Measurements from ENCODE around the gene FBL. TPM values are rescaled to one million over a fixed set of nuclear protein-coding genes. Genes with fewer than 3 reads are reported as not detected.
A peak's percentile ranks its signal among the peaks of the same experiment; 100 is the strongest.

Gene FBL
- total RNA-seq, 3 donors from 2014 or later, result 126 to 200 (median 155) TPM

DNA sequence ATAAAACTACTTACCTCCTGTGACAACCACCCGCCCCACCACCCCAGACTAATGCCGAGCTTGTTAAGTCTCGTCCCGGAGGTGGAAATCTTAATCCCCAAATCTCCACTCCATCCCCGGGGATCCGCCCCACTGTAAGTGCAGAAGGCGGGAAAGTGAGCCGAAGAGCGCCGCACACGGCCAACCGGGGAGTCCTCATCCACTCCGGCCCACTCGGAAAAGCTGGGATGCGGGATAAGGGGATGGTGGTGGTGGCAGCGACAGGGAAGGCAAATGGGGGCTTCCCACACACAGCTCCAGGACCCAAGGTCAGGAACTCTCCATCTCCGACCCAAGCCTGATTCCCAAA, 621 bp downstream of the FBL start:
- H3K36me3 ChIP-seq (ENCODE audit: low read depth), result no peaks in the 10 kb centered on the region
- peak overlapping the region; percentile 48 for H3K4me3 ChIP-seq
- peaks cover 24% of the 10 kb centered on the region for H3K4me1 ChIP-seq (ENCODE audit: low read depth)
- no peak for TF ChIP-seq CTCF (IDR thresholded peaks at IDR 0.05)
- DNase-seq (peak in 1 of 3 donors; percentile 44), ATAC-seq (peak; percentile 25)
- no peaks in the 10 kb centered on the region for H3K9me3 ChIP-seq
- intact Hi-C loops (cut with DNase I, micrococcal nuclease), result no loop called here

- H3K36me3 ChIP-seq (ENCODE audit: low read depth), result no peaks in the 10 kb centered on the region
- intact Hi-C loops (cut with DNase I, micrococcal nuclease), result no loop called here
- no peak overlapping the region for H3K4me3 ChIP-seq
- no peak for TF ChIP-seq CTCF (IDR thresholded peaks at IDR 0.05)
- ATAC-seq (no peak), DNase-seq (no peak)
- H3K4me1 ChIP-seq (ENCODE audit: low read depth), result peaks cover 24% of the 10 kb centered on the region
- no peaks in the 10 kb centered on the region for H3K9me3 ChIP-seq
Measured at GRCh38 chr19:39845172-39845571, 1.0 kb downstream of the FBL start.

- Histone ChIP-seq H3K4me1 (ENCODE audit: low read depth) (peaks cover 24% of the 10 kb centered on the region), H3K36me3 (ENCODE audit: low read depth) (no peaks in the 10 kb centered on the region), H3K9me3 (no peaks in the 10 kb centered on the region), H3K4me3 (no peak overlapping the region)
- intact Hi-C loops (cut with DNase I, micrococcal nuclease), result no loop called here
- DNase-seq, result peak in 1 of 3 donors; percentile 68
- no peak for ATAC-seq
- TF ChIP-seq CTCF (IDR thresholded peaks at IDR 0.05), result no peak
Measured at GRCh38 chr19:39843919-39844793, 2.0 kb downstream of the FBL start.

GRCh38 chr19:39842693-39843435, 3.3 kb downstream of the FBL start:
- Histone ChIP-seq H3K36me3 (ENCODE audit: low read depth) (no peaks in the 10 kb centered on the region), H3K9me3 (no peaks in the 10 kb centered on the region), H3K4me3 (no peak overlapping the region), H3K4me1 (ENCODE audit: low read depth) (peaks cover 24% of the 10 kb centered on the region)
- ATAC-seq (no peak), DNase-seq (no peak)
- intact Hi-C loops (cut with DNase I, micrococcal nuclease), result no loop called here
- TF ChIP-seq CTCF (IDR thresholded peaks at IDR 0.05), result no peak

DNA sequence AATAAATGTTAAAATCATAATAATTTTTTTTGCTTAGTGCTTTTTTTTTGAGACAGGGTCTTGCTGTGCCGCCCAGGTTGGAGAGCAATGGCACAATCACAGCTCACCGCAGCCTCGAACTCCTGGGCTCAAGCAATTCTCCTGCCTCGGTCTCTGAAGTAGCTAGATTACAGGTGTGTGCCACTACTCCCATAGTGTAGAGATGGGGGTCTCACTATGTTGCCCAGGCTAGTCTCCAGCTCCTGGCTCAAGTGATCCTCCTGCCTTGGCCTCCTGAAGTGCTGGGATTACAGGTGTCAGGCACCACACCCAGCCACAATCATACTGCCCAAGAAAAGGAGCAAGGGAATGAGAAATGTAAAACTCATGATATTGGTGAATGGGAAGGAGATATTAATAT, 5.1 kb downstream of the FBL start:
- intact Hi-C loops (cut with DNase I, micrococcal nuclease), result no loop called here
- Histone ChIP-seq H3K9me3 (no peaks in the 10 kb centered on the region), H3K36me3 (ENCODE audit: low read depth) (no peaks in the 10 kb centered on the region), H3K4me3 (no peak overlapping the region), H3K4me1 (ENCODE audit: low read depth) (peaks cover 15% of the 10 kb centered on the region)
- no peak for DNase-seq
- TF ChIP-seq CTCF (IDR thresholded peaks at IDR 0.05), result no peak
- ATAC-seq, result no peak

All from mucosa of descending colon (tissue), 3 donors.